HG03439 (cell line): Measurements from ENCODE around the gene C10orf95.

Source experiments
- ATAC-seq: cut with Tn5 transposase; IDR thresholded peaks from one replicate; pipeline ENCODE4 v1.9.1; 2021; ENCODE audit warnings: mild to moderate bottlenecking, moderate library complexity; ENCODE audit not compliant: unreplicated experiment

Gene C10orf95

GRCh38 chr10:102405108-102405571 lies 46.2 kb downstream of the C10orf95 start:
- no peak for ATAC-seq

DNA sequence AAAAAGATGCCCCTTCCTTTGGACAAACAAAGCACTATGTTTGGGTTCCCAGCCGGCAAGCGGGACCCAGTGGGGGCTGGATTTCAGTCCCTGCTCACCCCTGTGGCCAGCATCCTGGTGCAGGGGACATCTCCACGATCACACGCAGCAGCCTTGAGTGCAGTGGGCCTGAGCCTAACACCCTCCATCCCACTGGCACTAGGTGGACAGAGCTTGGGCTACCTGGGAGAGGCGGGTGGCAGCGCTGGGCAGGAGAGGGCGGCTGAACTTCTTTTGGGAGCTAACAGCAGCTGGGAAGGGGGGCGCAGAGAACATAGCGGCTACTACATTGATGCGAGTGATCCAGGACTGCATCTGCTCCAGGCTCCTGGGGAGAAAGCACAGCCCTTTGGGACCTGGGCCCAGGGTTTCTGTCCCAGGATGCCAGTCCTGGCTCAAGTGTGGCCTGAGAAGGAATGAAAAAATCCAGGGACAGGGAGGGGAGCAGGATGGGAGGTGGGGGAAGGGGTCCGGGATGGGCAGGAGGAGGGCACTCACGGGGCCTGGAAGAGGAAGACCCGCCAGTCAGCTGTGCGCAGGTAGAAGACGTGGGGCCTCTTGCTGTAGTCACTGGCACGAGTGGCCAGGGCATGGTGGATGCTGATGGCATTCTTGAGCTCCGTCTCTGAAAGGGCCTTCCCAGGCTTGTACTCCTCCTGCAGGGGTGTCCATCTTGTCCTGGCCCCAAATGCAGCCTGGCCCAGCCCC lies 46.8 kb downstream of the C10orf95 start:
- ATAC-seq: no peak

GRCh38 chr10:102403115-102403514 lies 48.2 kb downstream of the C10orf95 start:
- ATAC-seq: no peak

DNA sequence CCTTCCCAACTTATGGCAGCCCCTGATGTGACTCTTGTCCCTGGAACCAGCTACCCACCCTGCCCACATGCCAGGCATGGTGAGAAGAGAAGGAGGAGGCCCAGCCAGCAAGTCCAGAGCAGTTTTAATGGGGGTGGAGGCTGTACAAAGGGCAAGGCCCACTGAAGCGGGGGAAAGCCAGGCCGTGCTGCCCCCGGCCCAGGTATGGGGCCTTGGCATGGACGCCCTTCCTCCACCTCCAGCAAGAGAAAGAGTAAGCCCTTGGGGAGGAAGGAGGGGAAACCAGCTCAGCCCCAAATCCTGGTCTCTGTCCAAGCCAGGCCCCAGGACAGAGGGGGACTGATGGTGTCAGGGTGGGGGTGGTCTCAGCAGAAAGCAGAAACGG lies 48.8 kb downstream of the C10orf95 start:
- no peak for ATAC-seq

GRCh38 chr10:102401735-102402511 lies 49.4 kb downstream of the C10orf95 start:
- ATAC-seq: no peak

DNA sequence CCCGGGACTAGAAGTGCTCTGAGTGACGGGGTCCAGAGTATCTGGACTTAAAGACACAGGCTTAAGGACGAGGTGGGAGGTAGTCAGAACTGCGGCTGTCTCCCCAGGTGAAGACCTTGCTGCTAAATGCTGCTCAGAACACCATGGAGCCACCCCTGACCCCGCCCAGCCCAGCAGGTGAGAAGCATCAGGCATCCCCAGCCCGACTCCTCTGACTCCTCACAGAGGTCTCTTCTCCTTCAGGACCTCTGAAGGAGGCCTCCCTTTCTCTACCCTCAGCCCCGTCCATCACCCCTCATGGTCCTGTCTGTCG lies 50.0 kb downstream of the C10orf95 start:
- ATAC-seq: no peak

GRCh38 chr10:102400598-102401341 lies 50.6 kb downstream of the C10orf95 start:
- ATAC-seq: no peak

DNA sequence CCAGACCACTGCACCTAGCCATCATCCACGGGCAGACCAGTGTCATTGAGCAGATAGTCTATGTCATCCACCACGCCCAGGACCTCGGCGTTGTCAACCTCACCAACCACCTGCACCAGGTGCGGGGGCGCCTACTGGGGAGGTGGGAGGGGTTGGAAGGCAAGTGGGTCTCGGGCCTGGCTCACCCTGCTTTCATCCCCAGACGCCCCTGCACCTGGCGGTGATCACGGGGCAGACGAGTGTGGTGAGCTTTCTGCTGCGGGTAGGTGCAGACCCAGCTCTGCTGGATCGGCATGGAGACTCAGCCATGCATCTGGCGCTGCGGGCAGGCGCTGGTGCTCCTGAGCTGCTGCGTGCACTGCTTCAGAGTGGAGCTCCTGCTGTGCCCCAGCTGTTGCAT lies 51.3 kb downstream of the C10orf95 start:
- no peak for ATAC-seq
